SK-N-SH (cell line): ENCODE data around the gene ZCCHC17.

Source experiments
- TAF1 ChIP-seq: IDR thresholded peaks from 2 replicates; pipeline ENCODE4 v1.6.1; 2012; ENCODE audit warnings: low read depth, mild to moderate bottlenecking, low read length, moderate library complexity, borderline replicate concordance
- TF ChIP-seq, protein P1 (sequence below): fragments of 200-600 bp; sonication (generic); IDR thresholded peaks from 2 replicates; pipeline ENCODE4 v1.6.1; 2017; ENCODE audit warnings: antibody characterized with exemption, mild to moderate bottlenecking, moderate library complexity

DNA sequence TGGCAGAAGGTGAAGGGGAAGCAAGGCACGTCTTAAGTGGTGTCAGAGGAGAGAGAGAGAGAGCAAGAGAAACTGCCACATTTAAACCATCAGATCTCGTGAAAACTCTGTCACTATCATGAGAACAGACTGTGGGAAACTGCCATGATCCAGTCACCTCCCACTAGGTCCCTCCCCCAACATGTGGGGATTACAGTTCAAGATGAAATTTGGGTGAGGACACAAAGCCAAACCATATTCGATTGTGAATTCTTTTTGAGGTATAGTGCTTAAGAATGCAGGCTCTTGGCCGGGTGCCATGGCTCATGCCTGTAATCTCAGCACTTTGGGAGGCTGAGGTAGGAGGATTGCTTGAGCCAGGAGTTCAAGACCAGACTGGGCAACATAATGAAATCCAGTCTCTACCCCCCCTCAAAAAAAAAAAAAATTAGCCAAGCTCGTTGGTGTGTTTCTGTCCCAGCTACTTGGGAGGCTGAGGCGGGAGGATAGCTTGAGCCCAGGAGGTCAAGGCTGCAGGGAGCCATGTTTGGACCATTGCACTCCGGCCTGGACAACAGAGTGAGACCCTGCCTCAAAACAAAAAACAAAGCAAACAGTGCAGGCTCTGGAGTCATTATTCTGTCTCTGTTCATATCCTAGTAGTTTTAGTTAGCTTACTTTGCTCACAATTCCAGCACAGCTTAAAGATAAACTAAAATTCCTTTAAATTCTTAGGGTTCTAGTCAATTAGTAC lies 6.0 kb downstream of the ZCCHC17 start:
- TF ChIP-seq TAF1 = no peak
- TF ChIP-seq, protein P1, sequence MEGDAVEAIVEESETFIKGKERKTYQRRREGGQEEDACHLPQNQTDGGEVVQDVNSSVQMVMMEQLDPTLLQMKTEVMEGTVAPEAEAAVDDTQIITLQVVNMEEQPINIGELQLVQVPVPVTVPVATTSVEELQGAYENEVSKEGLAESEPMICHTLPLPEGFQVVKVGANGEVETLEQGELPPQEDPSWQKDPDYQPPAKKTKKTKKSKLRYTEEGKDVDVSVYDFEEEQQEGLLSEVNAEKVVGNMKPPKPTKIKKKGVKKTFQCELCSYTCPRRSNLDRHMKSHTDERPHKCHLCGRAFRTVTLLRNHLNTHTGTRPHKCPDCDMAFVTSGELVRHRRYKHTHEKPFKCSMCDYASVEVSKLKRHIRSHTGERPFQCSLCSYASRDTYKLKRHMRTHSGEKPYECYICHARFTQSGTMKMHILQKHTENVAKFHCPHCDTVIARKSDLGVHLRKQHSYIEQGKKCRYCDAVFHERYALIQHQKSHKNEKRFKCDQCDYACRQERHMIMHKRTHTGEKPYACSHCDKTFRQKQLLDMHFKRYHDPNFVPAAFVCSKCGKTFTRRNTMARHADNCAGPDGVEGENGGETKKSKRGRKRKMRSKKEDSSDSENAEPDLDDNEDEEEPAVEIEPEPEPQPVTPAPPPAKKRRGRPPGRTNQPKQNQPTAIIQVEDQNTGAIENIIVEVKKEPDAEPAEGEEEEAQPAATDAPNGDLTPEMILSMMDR = no peak
